Spleen (tissue), 11 donors: ENCODE measurements around the gene SNAI1. TPM values are rescaled to one million over a fixed set of nuclear protein-coding genes. Genes with fewer than 3 reads are reported as not detected.

ENCODE experiments used
- DNase-seq: peaks from one replicate; pipeline ENCODE4 v3.0.0-alpha.2; 2020
- H3K27ac ChIP-seq, 8 donors: fragments of 200-600 bp; sonication (generic) in 7 of 8; 1 replicate in 4 of 8; 2 replicates in 4 of 8; pipeline versions ENCODE4 v1.5.0 to v1.8.0; 2016 to 2021; ENCODE audit warnings: inconsistent platforms in 4 of 8, mild to moderate bottlenecking in 4 of 8, moderate library complexity in 1 of 8
- H3K27me3 ChIP-seq, 7 donors: fragments of 200-600 bp; sonication (generic) in 6 of 7; replicated peaks in 1 of 7; 1 replicate in 4 of 7; 2 replicates in 3 of 7; pipeline versions ENCODE4 v1.5.0 to v1.8.0; 2016 to 2021; ENCODE audit warnings: inconsistent platforms in 3 of 7, mild to moderate bottlenecking in 1 of 7
- H3K36me3 ChIP-seq, 6 donors: fragments of 200-600 bp; sonication (generic) in 5 of 6; 1 replicate in 4 of 6; 2 replicates in 2 of 6; pipeline versions ENCODE4 v1.5.0 to v1.8.0; 2016 to 2021; ENCODE audit warnings: inconsistent platforms in 2 of 6
- H3K4me1 ChIP-seq, 6 donors: fragments of 200-600 bp; sonication (generic) in 5 of 6; 1 replicate in 3 of 6; 2 replicates in 3 of 6; pipeline versions ENCODE4 v1.5.0 to v1.8.0; 2016 to 2021; ENCODE audit warnings: inconsistent platforms in 3 of 6
- H3K4me3 ChIP-seq, 8 donors: fragments of 200-600 bp; sonication (generic) in 7 of 8; 1 replicate in 4 of 8; 2 replicates in 4 of 8; pipeline versions ENCODE4 v1.5.0 to v1.8.0; 2016 to 2021; ENCODE audit warnings: inconsistent platforms in 4 of 8, mild to moderate bottlenecking in 4 of 8, moderate library complexity in 2 of 8
- H3K9me3 ChIP-seq, 8 donors: fragments of 200-600 bp; sonication (generic) in 7 of 8; 1 replicate in 4 of 8; 2 replicates in 4 of 8; pipeline versions ENCODE4 v1.5.0 to v1.8.0; 2016 to 2021; ENCODE audit warnings: inconsistent platforms in 4 of 8
- POLR2A ChIP-seq, 3 donors: fragments of 450-650 bp; IDR thresholded peaks; one replicate each; pipeline ENCODE4 v1.5.1; 2017; ENCODE audit warnings: antibody characterized with exemption in 3 of 3, mild to moderate bottlenecking in 1 of 3
- POLR2AphosphoS5 ChIP-seq, 3 donors: sonication (generic); formaldehyde crosslinking; IDR thresholded peaks; one replicate each; pipeline ENCODE4 v1.5.1; 2017; ENCODE audit warnings: antibody characterized with exemption in 3 of 3
- WGBS, 5 donors: extraction: QIAGEN DNeasy Blood & Tissue Kit in 3 of 5; methylation state at CpG; one replicate each; pipeline versions ENCODE4 v1.1.5 to v1.1.7; 2013 to 2018; 5-methylcytosine and 5-hydroxymethylcytosine counted together
- intact Hi-C: fragments of 100-400 bp; cut with DNase I; formaldehyde crosslinking; loops from one replicate; pipeline ENCODE4 v1.15.0; 2023; ENCODE audit warnings: low total_unique reads
- polyA plus RNA-seq, 3 donors: library from polyadenylated mRNA; stranded (reverse); fragments of 200-250 nt; gene quantifications; one replicate each; pipeline ENCODE4 v1.2.1, GENCODE V29; 2013
- total RNA-seq, 7 donors: library from RNA; depleted of rRNA in 3 of 7; stranded (reverse); fragments of >200 nt in 3 of 7; fragmentation: NEBNext Ultra II Directional in 4 of 7; extraction: Animal tissue kit (Norgen Biotek cat#: 25700) in 4 of 7; gene quantifications; one replicate each; pipeline versions ENCODE4 v1.1.0 to v1.2.1, GENCODE V29; 2016 to 2021
- TF ChIP-seq, protein P1 (sequence below), 11 experiments: fragments of 200-600 bp in 7 of 11; fragments of 450-650 bp in 4 of 11; sonication (generic) in 4 of 11; IDR thresholded peaks in 8 of 11; conservative IDR thresholded peaks in 3 of 11; 1 replicate in 7 of 11; 2 replicates in 4 of 11; pipeline versions ENCODE4 v1.4.0 to v1.8.0; 2016 to 2021; ENCODE audit warnings: antibody characterized with exemption in 11 of 11, inconsistent platforms in 4 of 11, mild to moderate bottlenecking in 1 of 11
- donor health status: healthy with polysubstance abuse.
- donor health status: DM: no; HTN: no; CAD: no; lungs with moderate emphysema.
- donor health status: DM: no; HTN: no; CAD: no.
- donor health status: Bipolar disorder and iron deficiency.
- donor health status: healthy.
- donor health status: DM: no; HTN: no; CAD: no.
- donor health status: DM: yes; HTN: yes; CAD: no.

SNAI1 gene
- total and polyA plus RNA-seq, 10 donors = 1.3 to 10.5 (median 5.2) TPM

DNA sequence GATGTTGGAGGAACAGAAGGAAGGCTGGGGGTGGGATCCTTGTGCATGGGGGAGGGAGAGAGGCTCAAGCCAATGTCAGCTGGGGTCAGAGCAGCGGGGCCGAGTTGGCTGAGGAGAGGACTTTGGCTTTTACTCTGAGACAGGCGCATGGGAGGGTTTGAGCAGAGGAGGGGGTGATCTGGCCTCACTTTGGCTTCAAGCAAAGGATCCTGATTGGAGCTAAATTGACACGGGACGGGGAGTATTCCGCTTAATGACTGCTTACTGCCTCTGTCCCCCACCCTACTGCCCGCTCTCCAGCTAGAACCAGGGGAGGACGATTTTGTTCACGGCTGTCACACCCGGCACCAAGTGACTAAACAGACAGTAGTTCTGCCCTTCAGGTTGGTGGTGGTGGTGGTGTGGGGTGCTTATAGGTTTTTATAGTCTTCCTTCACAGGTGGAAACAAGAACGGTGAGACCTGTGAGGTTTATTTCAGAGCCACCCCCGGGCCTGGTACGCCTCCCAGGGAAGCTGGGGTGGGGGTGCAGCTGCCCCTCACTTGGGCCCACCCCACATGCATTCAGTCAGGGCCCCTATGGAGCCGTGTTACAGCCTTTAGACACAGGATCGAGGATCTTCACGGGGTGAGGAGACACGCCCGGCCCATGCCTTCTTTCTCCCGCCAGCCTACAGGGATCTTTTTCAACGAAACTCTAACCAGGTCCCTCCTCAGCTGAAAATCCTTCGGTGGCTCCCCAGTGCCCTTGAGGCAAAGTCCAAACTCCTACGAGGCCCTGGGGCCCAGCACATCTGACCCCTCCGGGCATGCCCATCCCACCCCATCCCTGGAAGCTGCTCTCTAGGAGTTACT, 1.3 kb upstream of the SNAI1 start:
- TF ChIP-seq POLR2AphosphoS5 (IDR thresholded peaks at IDR 0.05) = no peak
- no peak for TF ChIP-seq POLR2A (IDR thresholded peaks at IDR 0.05)
- TF ChIP-seq, protein P1, sequence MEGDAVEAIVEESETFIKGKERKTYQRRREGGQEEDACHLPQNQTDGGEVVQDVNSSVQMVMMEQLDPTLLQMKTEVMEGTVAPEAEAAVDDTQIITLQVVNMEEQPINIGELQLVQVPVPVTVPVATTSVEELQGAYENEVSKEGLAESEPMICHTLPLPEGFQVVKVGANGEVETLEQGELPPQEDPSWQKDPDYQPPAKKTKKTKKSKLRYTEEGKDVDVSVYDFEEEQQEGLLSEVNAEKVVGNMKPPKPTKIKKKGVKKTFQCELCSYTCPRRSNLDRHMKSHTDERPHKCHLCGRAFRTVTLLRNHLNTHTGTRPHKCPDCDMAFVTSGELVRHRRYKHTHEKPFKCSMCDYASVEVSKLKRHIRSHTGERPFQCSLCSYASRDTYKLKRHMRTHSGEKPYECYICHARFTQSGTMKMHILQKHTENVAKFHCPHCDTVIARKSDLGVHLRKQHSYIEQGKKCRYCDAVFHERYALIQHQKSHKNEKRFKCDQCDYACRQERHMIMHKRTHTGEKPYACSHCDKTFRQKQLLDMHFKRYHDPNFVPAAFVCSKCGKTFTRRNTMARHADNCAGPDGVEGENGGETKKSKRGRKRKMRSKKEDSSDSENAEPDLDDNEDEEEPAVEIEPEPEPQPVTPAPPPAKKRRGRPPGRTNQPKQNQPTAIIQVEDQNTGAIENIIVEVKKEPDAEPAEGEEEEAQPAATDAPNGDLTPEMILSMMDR (IDR thresholded peaks at IDR 0.05 in 8 of 11, conservative IDR thresholded peaks at IDR 0.05 in 3 of 11) = no peak
- H3K4me3 ChIP-seq = peak overlapping the region in 1 of 8 donors; percentile 70
- H3K9me3 ChIP-seq = no peaks in the 10 kb centered on the region
- intact Hi-C loops = loop anchor here (2.0 kb wide), 1 partner anchor 89 kb away; no protein-coding TSS in a partner anchor
- no peak for DNase-seq
- WGBS, 5 donors = 84 to 95% (median 88%) methylated on average over 22 to 23 of the region's 23 CpGs
- peaks cover 0 to 66% (median 44%) of the 10 kb centered on the region in 6 donors for H3K4me1 ChIP-seq
- peaks cover 0 to 17% (median 0%) of the 10 kb centered on the region in 7 donors for H3K27me3 ChIP-seq
- H3K36me3 ChIP-seq = no peaks in the 10 kb centered on the region
- H3K27ac ChIP-seq = peak overlapping the region in 5 of 8 donors; percentile 52 to 83 (median 82)

DNA sequence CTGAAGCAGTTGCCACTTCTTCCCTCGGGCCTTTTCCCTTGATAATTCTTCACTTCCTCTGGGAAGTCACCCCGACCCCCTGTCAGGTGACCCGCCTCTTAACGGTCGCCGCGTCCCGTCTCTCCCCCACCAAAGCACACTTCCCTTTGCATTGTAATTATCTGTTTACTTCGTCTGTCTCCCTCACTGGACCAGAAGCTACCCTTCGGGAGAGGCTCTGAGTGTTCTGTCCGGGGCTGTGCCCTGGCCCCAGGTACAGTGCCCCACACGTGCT, 771 bp upstream of the SNAI1 start:
- no peak for DNase-seq
- H3K9me3 ChIP-seq = no peaks in the 10 kb centered on the region
- peaks cover 0 to 72% (median 46%) of the 10 kb centered on the region in 6 donors for H3K4me1 ChIP-seq
- no peaks in the 10 kb centered on the region for H3K36me3 ChIP-seq
- intact Hi-C loops = no loop called here
- peak overlapping the region in 7 of 8 donors; percentile 9 to 83 (median 81) for H3K27ac ChIP-seq
- peak overlapping the region in 6 of 8 donors; percentile 42 to 70 (median 52) for H3K4me3 ChIP-seq
- peaks cover 0 to 17% (median 0%) of the 10 kb centered on the region in 7 donors for H3K27me3 ChIP-seq
- 11 to 30% (median 18%) methylated on average over 12 of the region's 12 CpGs for WGBS, 5 donors
- TF ChIP-seq, protein P1 (IDR thresholded peaks at IDR 0.05 in 8 of 11, conservative IDR thresholded peaks at IDR 0.05 in 3 of 11) = no peak
- TF ChIP-seq POLR2AphosphoS5 (IDR thresholded peaks at IDR 0.05) (no peak), POLR2A (IDR thresholded peaks at IDR 0.05) (no peak)

DNA sequence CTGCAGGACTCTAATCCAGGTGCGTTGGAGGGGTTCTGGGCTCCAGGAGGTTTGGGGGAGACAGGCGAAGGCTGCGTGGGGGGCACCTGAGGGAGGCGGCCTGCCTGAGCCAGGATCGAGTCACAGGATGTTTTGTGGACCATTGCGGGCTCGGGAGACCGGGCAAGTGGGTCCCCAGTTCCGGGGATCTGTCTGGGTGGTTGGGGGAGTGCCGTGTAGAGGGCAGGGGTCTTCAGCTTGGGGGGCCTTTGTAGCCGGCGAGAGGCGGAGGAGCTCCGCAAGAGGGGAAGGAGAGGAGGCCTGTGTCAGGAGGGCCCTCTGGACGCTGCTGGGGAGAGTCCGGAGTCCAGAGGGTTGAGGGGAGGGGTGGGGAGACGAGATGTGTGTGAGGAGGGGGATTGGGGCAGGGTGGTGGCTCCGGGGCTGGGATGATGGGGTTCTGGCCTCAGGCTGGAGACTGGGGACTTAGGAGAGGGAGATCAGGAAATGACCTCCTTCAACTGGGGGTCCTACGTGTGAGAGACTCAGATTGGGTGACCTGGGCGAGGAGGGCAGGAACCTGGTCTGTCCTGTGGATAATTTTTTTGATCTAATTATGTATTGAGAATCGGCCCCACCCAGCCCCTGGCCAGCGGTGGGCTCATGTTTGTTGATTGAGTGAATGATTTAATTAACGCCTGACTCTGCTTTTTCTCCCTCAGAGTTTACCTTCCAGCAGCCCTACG, 505 bp downstream of the SNAI1 start:
- peaks cover 0 to 8% (median 0%) of the 10 kb centered on the region in 6 donors for H3K36me3 ChIP-seq
- DNase-seq = no peak
- TF ChIP-seq, protein P1 (IDR thresholded peaks at IDR 0.05 in 8 of 11, conservative IDR thresholded peaks at IDR 0.05 in 3 of 11) = no peak
- TF ChIP-seq POLR2AphosphoS5 (IDR thresholded peaks at IDR 0.05) = no peak
- peaks cover 0 to 17% (median 0%) of the 10 kb centered on the region in 7 donors for H3K27me3 ChIP-seq
- WGBS, 5 donors = 24 to 32% (median 30%) methylated on average over 24 of the region's 24 CpGs
- H3K4me3 ChIP-seq = peak overlapping the region; percentile 35 to 70 (median 51)
- peak overlapping the region in 7 of 8 donors; percentile 71 to 83 (median 81) for H3K27ac ChIP-seq
- intact Hi-C loops = no loop called here
- H3K4me1 ChIP-seq = peaks cover 0 to 82% (median 53%) of the 10 kb centered on the region in 6 donors
- no peaks in the 10 kb centered on the region for H3K9me3 ChIP-seq
